Measurements from ENCODE around the gene MTA3. TPM values are rescaled to one million over a fixed set of nuclear protein-coding genes. Genes with fewer than 3 reads are reported as not detected.

MTA3 gene
- polyA plus RNA-seq, 1 donor from 2014 or later = 11.2 TPM

GRCh38 chr2:42768706-42769256, 200.3 kb downstream of the MTA3 start:
- Histone ChIP-seq H3K9me2 (ENCODE audit: insufficient read depth, low read length) (no peaks in the 10 kb centered on the region), H3F3A (ENCODE audit: insufficient read depth, low read length, poor library complexity, severe bottlenecking) (no peaks in the 10 kb centered on the region), H2AFZ (ENCODE audit: low read depth, low read length) (no peak overlapping the region), H3K27me3 (ENCODE audit: insufficient read depth, low read depth, low read length) (no peaks in the 10 kb centered on the region), H4K20me1 (ENCODE audit: insufficient read depth) (no peaks in the 10 kb centered on the region), H3K27ac (ENCODE audit: low read length) (no peak overlapping the region), H3K4me3 (ENCODE audit: low read length) (no peak overlapping the region), H3K36me3 (ENCODE audit: insufficient read depth, low read length) (no peaks in the 10 kb centered on the region), H3K79me2 (replicated peaks; ENCODE audit: insufficient read depth, low read length) (no peaks in the 10 kb centered on the region), H3K9ac (ENCODE audit: low read length) (no peak overlapping the region), H3K4me2 (ENCODE audit: low read length) (no peak overlapping the region), H3K9me3 (ENCODE audit: low read length) (no peaks in the 10 kb centered on the region)
- TF ChIP-seq CTCF (IDR thresholded peaks at IDR 0.05; ENCODE audit: poor library complexity, severe bottlenecking) (no peak), EP300 (conservative IDR thresholded peaks at IDR 0.05; ENCODE audit: poor library complexity, severe bottlenecking) (no peak), RAD21 (conservative IDR thresholded peaks at IDR 0.05) (no peak), POLR2AphosphoS5 (IDR thresholded peaks at IDR 0.05) (no peak), TAF1 (IDR thresholded peaks at IDR 0.05; ENCODE audit: low read depth) (no peak), MXI1 (conservative IDR thresholded peaks at IDR 0.05; ENCODE audit: poor library complexity, severe bottlenecking) (no peak), EZH2 (IDR thresholded peaks at IDR 0.05; ENCODE audit: borderline replicate concordance, insufficient read depth, low read length, poor library complexity, severe bottlenecking) (no peak), SMC3 (conservative IDR thresholded peaks at IDR 0.05; ENCODE audit: poor library complexity) (no peak)
- TF ChIP-seq, protein P1, sequence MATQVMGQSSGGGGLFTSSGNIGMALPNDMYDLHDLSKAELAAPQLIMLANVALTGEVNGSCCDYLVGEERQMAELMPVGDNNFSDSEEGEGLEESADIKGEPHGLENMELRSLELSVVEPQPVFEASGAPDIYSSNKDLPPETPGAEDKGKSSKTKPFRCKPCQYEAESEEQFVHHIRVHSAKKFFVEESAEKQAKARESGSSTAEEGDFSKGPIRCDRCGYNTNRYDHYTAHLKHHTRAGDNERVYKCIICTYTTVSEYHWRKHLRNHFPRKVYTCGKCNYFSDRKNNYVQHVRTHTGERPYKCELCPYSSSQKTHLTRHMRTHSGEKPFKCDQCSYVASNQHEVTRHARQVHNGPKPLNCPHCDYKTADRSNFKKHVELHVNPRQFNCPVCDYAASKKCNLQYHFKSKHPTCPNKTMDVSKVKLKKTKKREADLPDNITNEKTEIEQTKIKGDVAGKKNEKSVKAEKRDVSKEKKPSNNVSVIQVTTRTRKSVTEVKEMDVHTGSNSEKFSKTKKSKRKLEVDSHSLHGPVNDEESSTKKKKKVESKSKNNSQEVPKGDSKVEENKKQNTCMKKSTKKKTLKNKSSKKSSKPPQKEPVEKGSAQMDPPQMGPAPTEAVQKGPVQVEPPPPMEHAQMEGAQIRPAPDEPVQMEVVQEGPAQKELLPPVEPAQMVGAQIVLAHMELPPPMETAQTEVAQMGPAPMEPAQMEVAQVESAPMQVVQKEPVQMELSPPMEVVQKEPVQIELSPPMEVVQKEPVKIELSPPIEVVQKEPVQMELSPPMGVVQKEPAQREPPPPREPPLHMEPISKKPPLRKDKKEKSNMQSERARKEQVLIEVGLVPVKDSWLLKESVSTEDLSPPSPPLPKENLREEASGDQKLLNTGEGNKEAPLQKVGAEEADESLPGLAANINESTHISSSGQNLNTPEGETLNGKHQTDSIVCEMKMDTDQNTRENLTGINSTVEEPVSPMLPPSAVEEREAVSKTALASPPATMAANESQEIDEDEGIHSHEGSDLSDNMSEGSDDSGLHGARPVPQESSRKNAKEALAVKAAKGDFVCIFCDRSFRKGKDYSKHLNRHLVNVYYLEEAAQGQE (IDR thresholded peaks at IDR 0.05; ENCODE audit: borderline replicate concordance) = no peak

DNA sequence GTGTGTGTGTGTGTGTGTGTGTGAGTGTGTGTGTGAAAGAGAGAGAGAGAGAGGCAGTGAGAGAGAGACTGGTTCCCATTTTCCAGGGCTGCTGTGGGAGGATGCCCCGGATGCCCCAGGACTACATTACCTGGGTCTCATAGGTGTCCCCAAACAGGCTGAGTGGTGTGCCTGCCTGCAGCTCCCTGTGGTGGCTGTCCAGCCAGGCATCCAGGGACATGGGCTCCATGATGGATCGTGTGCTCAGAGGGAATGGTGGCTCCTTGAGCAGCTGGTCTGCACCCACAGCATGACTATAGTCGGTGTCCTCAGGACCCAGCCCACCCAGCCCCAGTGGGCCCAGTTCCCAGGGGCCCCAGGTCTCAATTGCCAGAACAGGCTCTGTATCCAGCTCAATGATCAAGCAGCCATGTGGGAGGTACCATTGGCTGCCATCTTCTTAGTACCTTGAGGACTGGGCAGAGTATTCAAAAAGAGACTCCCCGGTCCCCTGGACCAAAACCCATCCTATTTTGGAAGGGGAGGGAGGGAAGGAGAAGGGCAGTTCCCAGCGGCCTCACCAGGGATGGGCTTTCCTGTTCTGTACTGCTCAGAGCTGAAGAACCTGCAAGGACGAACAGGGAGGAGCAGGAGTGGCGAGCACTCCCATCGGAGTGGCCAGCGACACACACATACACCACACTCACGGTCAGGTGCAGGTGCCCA, 201.3 kb downstream of the MTA3 start:
- H2AFZ ChIP-seq (ENCODE audit: low read depth, low read length) = no peak overlapping the region
- no peaks in the 10 kb centered on the region for H3K79me2 ChIP-seq (replicated peaks; ENCODE audit: insufficient read depth, low read length)
- H4K20me1 ChIP-seq (ENCODE audit: insufficient read depth) = no peaks in the 10 kb centered on the region
- H3K9me2 ChIP-seq (ENCODE audit: insufficient read depth, low read length) = no peaks in the 10 kb centered on the region
- H3K9ac ChIP-seq (ENCODE audit: low read length) = no peak overlapping the region
- H3K27ac ChIP-seq (ENCODE audit: low read length) = no peak overlapping the region
- H3K4me2 ChIP-seq (ENCODE audit: low read length) = no peak overlapping the region
- no peaks in the 10 kb centered on the region for H3K36me3 ChIP-seq (ENCODE audit: insufficient read depth, low read length)
- H3K9me3 ChIP-seq (ENCODE audit: low read length) = no peaks in the 10 kb centered on the region
- no peaks in the 10 kb centered on the region for H3K27me3 ChIP-seq (ENCODE audit: insufficient read depth, low read depth, low read length)
- H3F3A ChIP-seq (ENCODE audit: insufficient read depth, low read length, poor library complexity, severe bottlenecking) = no peaks in the 10 kb centered on the region
- no peak for TF ChIP-seq EZH2 (IDR thresholded peaks at IDR 0.05; ENCODE audit: borderline replicate concordance, insufficient read depth, low read length, poor library complexity, severe bottlenecking)
- no peak for TF ChIP-seq TAF1 (IDR thresholded peaks at IDR 0.05; ENCODE audit: low read depth)
- H3K4me3 ChIP-seq (ENCODE audit: low read length) = no peak overlapping the region

Data from neural cell (in vitro differentiated cells).